Measurements from ENCODE around the gene KATNA1.
"Not testable (repeated sequence)": the region's sequence is repeated elsewhere in the genome, so short reads cannot be mapped to it uniquely, and the experiment has no call there.

DNA sequence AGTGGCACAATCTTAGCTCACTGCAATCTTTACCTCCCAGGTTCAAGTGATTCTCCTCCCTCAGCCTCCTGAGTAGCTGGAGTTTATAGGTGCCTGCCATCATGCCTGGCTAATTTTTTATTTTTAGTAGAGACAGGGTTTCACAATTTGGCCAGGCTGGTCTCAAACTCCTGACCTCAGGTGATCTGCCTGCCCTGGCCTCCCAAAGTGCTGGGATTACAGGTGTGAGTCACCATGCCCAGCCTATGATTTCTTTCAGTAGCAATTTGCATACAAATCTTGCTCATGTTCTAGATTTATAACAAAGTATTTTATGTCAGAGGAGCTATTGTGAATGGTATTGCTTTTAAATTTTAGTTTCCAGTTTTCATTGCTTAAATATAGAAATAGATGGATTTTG, 23.8 kb upstream of the KATNA1 start:
- TF ChIP-seq, protein P1, sequence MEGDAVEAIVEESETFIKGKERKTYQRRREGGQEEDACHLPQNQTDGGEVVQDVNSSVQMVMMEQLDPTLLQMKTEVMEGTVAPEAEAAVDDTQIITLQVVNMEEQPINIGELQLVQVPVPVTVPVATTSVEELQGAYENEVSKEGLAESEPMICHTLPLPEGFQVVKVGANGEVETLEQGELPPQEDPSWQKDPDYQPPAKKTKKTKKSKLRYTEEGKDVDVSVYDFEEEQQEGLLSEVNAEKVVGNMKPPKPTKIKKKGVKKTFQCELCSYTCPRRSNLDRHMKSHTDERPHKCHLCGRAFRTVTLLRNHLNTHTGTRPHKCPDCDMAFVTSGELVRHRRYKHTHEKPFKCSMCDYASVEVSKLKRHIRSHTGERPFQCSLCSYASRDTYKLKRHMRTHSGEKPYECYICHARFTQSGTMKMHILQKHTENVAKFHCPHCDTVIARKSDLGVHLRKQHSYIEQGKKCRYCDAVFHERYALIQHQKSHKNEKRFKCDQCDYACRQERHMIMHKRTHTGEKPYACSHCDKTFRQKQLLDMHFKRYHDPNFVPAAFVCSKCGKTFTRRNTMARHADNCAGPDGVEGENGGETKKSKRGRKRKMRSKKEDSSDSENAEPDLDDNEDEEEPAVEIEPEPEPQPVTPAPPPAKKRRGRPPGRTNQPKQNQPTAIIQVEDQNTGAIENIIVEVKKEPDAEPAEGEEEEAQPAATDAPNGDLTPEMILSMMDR (IDR thresholded peaks at IDR 0.05), result not testable (repeated sequence)
- TF ChIP-seq YY1 (IDR thresholded peaks at IDR 0.05; ENCODE audit: low read depth); RCOR1 (IDR thresholded peaks at IDR 0.05; ENCODE audit: low read length); RAD21 (IDR thresholded peaks at IDR 0.05; ENCODE audit: low read length); CHD2 (IDR thresholded peaks at IDR 0.05; ENCODE audit: low read length, partially characterized antibody); POLR2AphosphoS5 (IDR thresholded peaks at IDR 0.05; ENCODE audit: low read depth, low read length); NRF1 (IDR thresholded peaks at IDR 0.05; ENCODE audit: low read depth, low read length); EZH2phosphoT487 (IDR thresholded peaks at IDR 0.05; ENCODE audit: borderline replicate concordance, low read depth); EP300 (IDR thresholded peaks at IDR 0.05; ENCODE audit: borderline replicate concordance in 1 of 2, low read depth in 1 of 2, low read length in 1 of 2); JUND (IDR thresholded peaks at IDR 0.05): not testable (repeated sequence)
- TF ChIP-seq, protein P2, sequence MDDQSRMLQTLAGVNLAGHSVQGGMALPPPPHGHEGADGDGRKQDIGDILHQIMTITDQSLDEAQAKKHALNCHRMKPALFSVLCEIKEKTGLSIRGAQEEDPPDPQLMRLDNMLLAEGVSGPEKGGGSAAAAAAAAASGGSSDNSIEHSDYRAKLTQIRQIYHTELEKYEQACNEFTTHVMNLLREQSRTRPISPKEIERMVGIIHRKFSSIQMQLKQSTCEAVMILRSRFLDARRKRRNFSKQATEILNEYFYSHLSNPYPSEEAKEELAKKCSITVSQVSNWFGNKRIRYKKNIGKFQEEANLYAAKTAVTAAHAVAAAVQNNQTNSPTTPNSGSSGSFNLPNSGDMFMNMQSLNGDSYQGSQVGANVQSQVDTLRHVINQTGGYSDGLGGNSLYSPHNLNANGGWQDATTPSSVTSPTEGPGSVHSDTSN (IDR thresholded peaks at IDR 0.05), result not testable (repeated sequence)
